Adrenal gland (tissue), 12 donors: ENCODE results near the gene EPHA5. TPM values are rescaled to one million over a fixed set of nuclear protein-coding genes. Genes with fewer than 3 reads are reported as not detected.

Experiments used
- DNase-seq, 7 donors: peaks; one replicate each; pipeline ENCODE4 v3.0.0-alpha.2; 2019 to 2020
- H3K27ac ChIP-seq, 5 donors: fragments of 200-600 bp; sonication (generic) in 4 of 5; 1 replicate in 3 of 5; 2 replicates in 2 of 5; pipeline versions ENCODE4 v1.5.1 to v1.8.0; 2016 to 2020; ENCODE audit warnings: mild to moderate bottlenecking in 1 of 5
- H3K27me3 ChIP-seq: fragments of 200-600 bp; 2 replicates; pipeline ENCODE4 v1.8.0; 2021
- H3K36me3 ChIP-seq, 2 donors: fragments of 200-600 bp; replicated peaks in 1 of 2; 1 replicate in 1 of 2; 2 replicates in 1 of 2; pipeline versions ENCODE4 v1.5.1 to v1.8.0; 2018 to 2022
- H3K4me1 ChIP-seq, 2 donors: fragments of 200-600 bp; replicated peaks in 1 of 2; 1 replicate in 1 of 2; 2 replicates in 1 of 2; pipeline versions ENCODE4 v1.5.1 to v1.8.0; 2018 to 2021
- H3K4me3 ChIP-seq, 4 donors: fragments of 200-600 bp; sonication (generic) in 3 of 4; one replicate each; pipeline ENCODE4 v1.5.1; 2016 to 2018
- H3K9me3 ChIP-seq, 3 donors: fragments of 200-600 bp; sonication (generic) in 1 of 3; replicated peaks in 1 of 3; 1 replicate in 2 of 3; 2 replicates in 1 of 3; pipeline versions ENCODE4 v1.5.1 to v1.8.0; 2016 to 2021
- POLR2A ChIP-seq, 2 donors: fragments of 450-650 bp; IDR thresholded peaks; one replicate each; pipeline ENCODE4 v1.6.1; 2017; ENCODE audit warnings: antibody characterized with exemption in 2 of 2, mild to moderate bottlenecking in 2 of 2, moderate library complexity in 1 of 2
- WGBS, 4 donors: extraction: QIAGEN DNeasy Blood & Tissue Kit in 2 of 4; methylation state at CpG; one replicate each; pipeline versions ENCODE4 v1.1.5 to v1.1.7; 2013 to 2017; 5-methylcytosine and 5-hydroxymethylcytosine counted together
- intact Hi-C, 2 donors: fragments of 100-400 bp; cut with DNase I; formaldehyde crosslinking; loops; one replicate each; pipeline versions ENCODE4 v1.14.1 to v1.15.0; 2022 to 2023
- polyA plus RNA-seq, 3 donors: library from polyadenylated mRNA; stranded (reverse); fragments of 200-250 nt in 2 of 3; fragments of 350-450 nt in 1 of 3; fragmentation: Illumina TruSeq in 1 of 3; extraction: RNeasy Lipid Tissue Mini Kit (QIAGEN cat#74804) in 1 of 3; gene quantifications; one replicate each; pipeline ENCODE4 v1.2.3, GENCODE V29; 2013 to 2014
- total RNA-seq, 9 donors: library from RNA; depleted of rRNA in 4 of 9; stranded (reverse); fragments of >200 nt in 4 of 9; fragments of 120-200 nt in 1 of 9; fragmentation: NEBNext Ultra II Directional in 1 of 9; extraction: Animal tissue kit (Norgen Biotek cat#: 25700) in 1 of 9; gene quantifications; one replicate each; pipeline versions ENCODE4 v1.1.0 to v1.2.4, GENCODE V29; 2013 to 2023
- TF ChIP-seq, protein P1 (sequence below), 6 experiments: fragments of 450-650 bp in 4 of 6; fragments of 200-600 bp in 2 of 6; sonication (generic) in 1 of 6; IDR thresholded peaks; 1 replicate in 5 of 6; 2 replicates in 1 of 6; pipeline versions ENCODE4 v1.5.1 to v1.8.0; 2016 to 2021; ENCODE audit warnings: antibody characterized with exemption in 6 of 6, mild to moderate bottlenecking in 2 of 6, moderate library complexity in 1 of 6
- donor health status: healthy with polysubstance abuse.
- donor health status: Bipolar disorder and iron deficiency.
- donor health status: DM: yes; HTN: yes; CAD: no.
- donor health status: DM: no; HTN: no; CAD: no.
- donor health status: DM: no; HTN: no; CAD: no.
- donor health status: DM: yes; HTN: yes; CAD: no.

The EPHA5 gene
- total and polyA plus RNA-seq, 12 donors, result 0.04 to 0.95 (median 0.22) TPM; not detected in 3

DNA sequence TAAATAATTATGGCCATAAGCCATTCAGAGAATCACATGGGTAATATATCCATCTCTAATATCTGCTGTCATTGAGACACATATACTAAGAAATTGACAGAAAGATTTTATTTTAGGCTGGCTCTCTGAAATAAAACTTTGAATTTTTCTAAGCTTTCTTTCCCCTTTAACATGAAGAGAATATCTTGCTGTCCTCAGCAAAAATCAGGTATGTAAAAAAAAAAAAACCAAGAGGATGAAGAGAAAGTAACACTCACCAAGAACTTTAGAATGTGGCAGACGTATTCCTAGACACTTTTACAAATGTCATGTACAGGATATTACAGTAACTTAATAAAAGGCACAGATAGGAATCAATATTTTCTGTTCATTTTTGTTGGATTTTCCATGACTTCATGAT, 65.8 kb downstream of the EPHA5 start:
- intact Hi-C loops, result no loop called here
- Histone ChIP-seq H3K4me1 (no peaks in the 10 kb centered on the region), H3K4me3 (no peak overlapping the region), H3K9me3 (no peaks in the 10 kb centered on the region), H3K36me3 (no peaks in the 10 kb centered on the region), H3K27ac (no peak overlapping the region), H3K27me3 (no peaks in the 10 kb centered on the region)
- no peak for DNase-seq
- TF ChIP-seq, protein P1, sequence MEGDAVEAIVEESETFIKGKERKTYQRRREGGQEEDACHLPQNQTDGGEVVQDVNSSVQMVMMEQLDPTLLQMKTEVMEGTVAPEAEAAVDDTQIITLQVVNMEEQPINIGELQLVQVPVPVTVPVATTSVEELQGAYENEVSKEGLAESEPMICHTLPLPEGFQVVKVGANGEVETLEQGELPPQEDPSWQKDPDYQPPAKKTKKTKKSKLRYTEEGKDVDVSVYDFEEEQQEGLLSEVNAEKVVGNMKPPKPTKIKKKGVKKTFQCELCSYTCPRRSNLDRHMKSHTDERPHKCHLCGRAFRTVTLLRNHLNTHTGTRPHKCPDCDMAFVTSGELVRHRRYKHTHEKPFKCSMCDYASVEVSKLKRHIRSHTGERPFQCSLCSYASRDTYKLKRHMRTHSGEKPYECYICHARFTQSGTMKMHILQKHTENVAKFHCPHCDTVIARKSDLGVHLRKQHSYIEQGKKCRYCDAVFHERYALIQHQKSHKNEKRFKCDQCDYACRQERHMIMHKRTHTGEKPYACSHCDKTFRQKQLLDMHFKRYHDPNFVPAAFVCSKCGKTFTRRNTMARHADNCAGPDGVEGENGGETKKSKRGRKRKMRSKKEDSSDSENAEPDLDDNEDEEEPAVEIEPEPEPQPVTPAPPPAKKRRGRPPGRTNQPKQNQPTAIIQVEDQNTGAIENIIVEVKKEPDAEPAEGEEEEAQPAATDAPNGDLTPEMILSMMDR (IDR thresholded peaks at IDR 0.05), result no peak
- TF ChIP-seq POLR2A (IDR thresholded peaks at IDR 0.05), result no peak
- WGBS, 4 donors, result 22 to 44% (median 39%) methylated on average over 1 of the region's 1 CpG

DNA sequence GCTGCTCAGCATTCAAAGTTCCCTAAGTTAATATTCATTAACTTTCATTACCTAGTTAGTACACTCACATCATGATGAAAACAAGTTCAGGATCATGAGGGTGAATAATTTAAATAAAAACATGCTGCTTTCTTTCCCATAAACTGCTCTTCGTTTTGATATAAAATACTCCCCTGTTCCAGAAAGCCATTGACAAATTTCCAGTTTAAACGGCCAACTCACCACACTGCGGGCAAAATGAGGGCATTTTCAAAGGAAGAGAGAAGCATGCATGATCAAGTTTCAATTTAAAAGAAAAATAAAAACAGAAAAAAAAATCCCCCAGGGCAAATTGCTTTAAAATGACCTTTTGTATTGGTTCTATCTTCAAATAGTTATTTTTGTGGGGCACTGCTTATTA, 69.6 kb downstream of the EPHA5 start:
- no peak for TF ChIP-seq POLR2A (IDR thresholded peaks at IDR 0.05)
- TF ChIP-seq, protein P1 (IDR thresholded peaks at IDR 0.05), result no peak
- intact Hi-C loops, result no loop called here
- no peaks in the 10 kb centered on the region for H3K9me3 ChIP-seq
- no peaks in the 10 kb centered on the region for H3K36me3 ChIP-seq
- H3K27ac ChIP-seq, result no peak overlapping the region
- H3K4me3 ChIP-seq, result no peak overlapping the region
- 46 to 69% (median 56%) methylated on average over 3 of the region's 3 CpGs for WGBS, 4 donors
- DNase-seq, result no peak
- no peaks in the 10 kb centered on the region for H3K4me1 ChIP-seq
- H3K27me3 ChIP-seq, result no peaks in the 10 kb centered on the region

DNA sequence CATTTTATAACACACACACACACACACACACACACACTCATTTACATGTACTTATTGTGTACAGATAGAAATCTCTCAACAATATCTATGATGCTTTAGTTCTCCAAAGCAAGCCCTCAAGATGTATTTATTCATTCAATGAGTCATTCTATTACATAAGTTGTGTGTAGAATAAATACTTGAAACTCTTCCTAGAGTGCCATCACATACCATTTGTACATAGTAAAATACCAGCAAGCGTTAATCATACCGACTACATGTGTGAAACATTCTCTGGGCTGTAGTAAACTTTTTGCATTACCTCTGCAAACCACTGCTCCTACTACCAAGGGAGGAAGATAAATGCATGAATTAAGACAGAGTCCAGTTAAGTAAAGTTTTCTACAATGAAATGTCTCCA, 70.9 kb downstream of the EPHA5 start:
- intact Hi-C loops, result no loop called here
- DNase-seq, result no peak
- no peaks in the 10 kb centered on the region for H3K4me1 ChIP-seq
- no peaks in the 10 kb centered on the region for H3K36me3 ChIP-seq
- H3K27ac ChIP-seq, result no peak overlapping the region
- H3K27me3 ChIP-seq, result no peaks in the 10 kb centered on the region
- H3K4me3 ChIP-seq, result no peak overlapping the region
- TF ChIP-seq, protein P1 (IDR thresholded peaks at IDR 0.05), result no peak
- TF ChIP-seq POLR2A (IDR thresholded peaks at IDR 0.05), result no peak
- 79 to 94% (median 81%) methylated on average over 2 of the region's 2 CpGs for WGBS, 4 donors
- H3K9me3 ChIP-seq, result no peaks in the 10 kb centered on the region

DNA sequence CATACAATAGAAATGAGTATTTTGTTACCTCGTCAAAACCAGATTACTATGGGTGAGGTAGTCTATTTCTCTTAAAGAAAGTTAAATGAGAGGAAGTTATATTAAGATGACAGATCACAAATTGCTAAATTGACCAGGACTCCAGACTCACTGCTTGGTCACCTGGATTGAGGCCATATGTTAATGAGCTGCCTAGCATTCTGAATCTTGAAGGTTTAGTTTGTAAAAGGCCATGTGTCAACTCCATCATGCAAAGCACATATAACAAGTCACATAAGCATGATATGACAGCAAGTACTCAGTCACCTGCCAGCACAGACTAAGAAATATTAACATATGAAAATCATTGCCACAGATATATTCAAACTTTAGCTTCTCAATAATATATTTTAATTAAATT, 72.6 kb downstream of the EPHA5 start:
- Histone ChIP-seq H3K4me1 (no peaks in the 10 kb centered on the region), H3K27ac (no peak overlapping the region), H3K36me3 (no peaks in the 10 kb centered on the region), H3K27me3 (no peaks in the 10 kb centered on the region), H3K9me3 (no peaks in the 10 kb centered on the region), H3K4me3 (no peak overlapping the region)
- DNase-seq, result no peak
- 80 to 90% (median 83%) methylated on average over 1 of the region's 1 CpG for WGBS, 4 donors
- TF ChIP-seq POLR2A (IDR thresholded peaks at IDR 0.05), result no peak
- TF ChIP-seq, protein P1 (IDR thresholded peaks at IDR 0.05), result no peak
- intact Hi-C loops, result no loop called here
